GM18502 (cell line): ENCODE data around the gene COL4A3.
A peak's percentile ranks its signal among the peaks of the same experiment; 100 is the strongest.

Experiments used
- ATAC-seq: cut with Tn5 transposase; IDR thresholded peaks from one replicate; pipeline ENCODE4 v1.9.1; 2021; ENCODE audit warnings: mild to moderate bottlenecking; ENCODE audit not compliant: unreplicated experiment, poor library complexity

Gene COL4A3

DNA sequence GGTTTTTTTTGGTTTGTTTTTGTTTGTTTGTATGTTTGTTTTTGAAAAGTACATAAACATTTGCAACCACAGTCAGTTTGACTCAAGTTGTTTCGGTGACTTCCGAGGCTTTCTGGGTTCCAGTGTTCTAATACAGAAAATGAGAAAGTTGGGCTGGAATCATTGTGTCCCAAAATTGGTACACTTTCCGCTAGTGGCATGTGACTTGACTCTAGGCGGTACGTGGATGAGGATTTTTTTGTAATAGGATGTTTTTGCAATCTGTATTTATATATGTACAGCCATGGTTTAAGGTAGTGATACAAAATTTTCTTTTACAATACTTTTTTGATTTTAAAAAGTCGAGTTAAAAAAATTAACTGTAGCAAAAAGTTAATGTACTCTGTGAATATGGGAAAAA is 162.4 kb downstream of the COL4A3 start:
- no peak for ATAC-seq

DNA sequence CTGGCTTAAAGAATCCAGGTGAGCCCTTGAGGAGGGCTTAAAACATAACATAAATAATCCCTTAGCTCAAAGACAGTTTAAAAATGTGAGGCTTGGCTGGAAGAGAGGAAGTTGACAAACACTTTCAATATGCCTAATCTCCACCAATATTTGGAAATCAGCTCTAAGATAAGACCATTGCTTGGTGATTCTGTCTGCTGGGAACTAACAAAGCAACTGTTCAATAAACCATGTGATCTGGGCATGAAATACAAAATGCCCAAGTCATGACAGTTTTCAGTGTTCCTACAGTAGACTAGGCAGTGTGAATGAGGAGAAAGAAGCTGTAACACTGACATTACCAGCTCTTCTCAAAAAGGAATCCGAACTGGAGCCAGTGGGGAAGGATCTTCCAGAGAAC is 171.3 kb downstream of the COL4A3 start:
- ATAC-seq = no peak

DNA sequence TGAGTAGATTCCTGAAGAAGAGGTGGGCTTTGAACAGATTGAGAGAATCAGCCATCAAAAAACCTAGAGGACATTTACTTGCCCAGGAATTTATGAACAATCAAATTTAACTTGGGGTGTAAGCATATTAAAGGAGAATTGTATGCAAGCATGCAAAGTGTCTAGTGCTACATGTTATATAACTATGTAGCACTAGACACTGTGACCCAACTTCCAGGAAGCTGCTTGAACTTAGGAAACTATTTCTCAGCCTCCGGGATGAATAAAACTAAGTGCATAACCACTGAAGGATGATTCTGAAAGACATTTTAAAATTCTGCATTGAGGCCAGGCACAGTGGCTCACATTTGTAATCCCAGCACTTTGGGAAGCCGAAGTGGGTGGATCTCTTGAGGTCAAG is 173.0 kb downstream of the COL4A3 start:
- no peak for ATAC-seq

DNA sequence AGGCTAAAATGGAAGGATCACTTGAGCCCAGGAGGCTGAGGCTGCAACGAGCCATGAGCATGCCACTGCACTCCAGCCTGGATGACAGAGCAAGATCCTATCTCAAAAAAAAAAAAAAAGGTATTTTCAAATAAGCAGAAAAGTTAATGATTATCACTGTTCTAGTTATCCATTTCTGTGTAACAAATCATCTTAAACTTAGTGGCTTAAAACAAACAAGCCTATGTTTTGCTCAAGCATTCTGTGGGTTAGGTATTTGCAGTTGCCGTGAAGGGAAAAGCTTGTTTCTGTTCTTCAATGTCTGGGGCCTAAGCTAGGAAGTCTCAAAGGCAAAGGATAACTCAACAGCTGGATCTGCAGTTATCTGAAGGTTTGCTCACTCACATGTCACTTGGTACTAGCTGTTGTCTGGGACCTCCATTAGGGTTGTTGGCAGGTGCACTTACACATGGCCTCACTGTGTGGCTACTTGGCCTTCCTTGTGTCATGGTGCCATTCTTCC is 174.7 kb downstream of the COL4A3 start:
- ATAC-seq = no peak

DNA sequence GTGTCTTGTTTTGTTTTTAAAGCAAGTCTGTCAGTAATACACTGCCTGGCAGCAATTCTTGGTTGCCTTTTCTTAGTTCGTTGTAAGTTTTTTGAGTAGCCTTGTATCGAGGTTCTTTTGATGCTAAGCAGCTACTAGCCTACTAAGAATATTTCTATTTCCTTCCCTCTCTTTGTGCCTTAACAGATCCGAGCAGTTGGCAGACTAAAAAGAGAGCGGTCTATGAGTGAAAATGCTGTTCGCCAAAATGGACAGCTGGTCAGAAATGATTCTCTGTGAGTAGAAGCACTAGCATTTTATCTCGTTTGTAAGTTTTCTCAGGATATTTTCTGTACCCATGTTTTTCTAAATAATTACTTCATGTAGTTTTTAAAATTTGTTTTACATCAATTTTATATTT is 175.7 kb downstream of the COL4A3 start:
- ATAC-seq = no peak

GRCh38 chr2:227341553-227341952 is 177.1 kb downstream of the COL4A3 start:
- no peak for ATAC-seq

DNA sequence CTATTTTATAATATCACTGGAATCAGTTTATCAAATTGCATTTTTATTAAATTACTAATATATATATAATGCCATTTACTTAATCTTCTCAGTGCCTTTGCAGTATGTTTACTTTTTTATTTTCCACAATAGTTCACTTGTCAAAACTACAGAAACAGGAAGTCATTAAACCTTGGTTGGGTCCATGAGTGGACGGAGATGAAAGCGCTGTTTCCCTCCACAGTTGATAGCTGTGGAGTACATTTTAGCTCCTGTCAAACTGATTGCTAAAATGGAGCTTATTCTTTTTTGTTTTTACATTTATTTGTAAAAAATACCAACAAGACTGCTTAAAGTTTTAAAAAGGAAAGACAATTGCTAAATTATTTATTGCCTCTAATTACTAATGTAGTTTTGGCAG is 179.8 kb downstream of the COL4A3 start:
- ATAC-seq = no peak

GRCh38 chr2:227347117-227347516 is 182.7 kb downstream of the COL4A3 start:
- ATAC-seq = no peak

GRCh38 chr2:227348324-227348723 is 183.9 kb downstream of the COL4A3 start:
- ATAC-seq = no peak

GRCh38 chr2:227349989-227350612 is 185.7 kb downstream of the COL4A3 start:
- no peak for ATAC-seq

DNA sequence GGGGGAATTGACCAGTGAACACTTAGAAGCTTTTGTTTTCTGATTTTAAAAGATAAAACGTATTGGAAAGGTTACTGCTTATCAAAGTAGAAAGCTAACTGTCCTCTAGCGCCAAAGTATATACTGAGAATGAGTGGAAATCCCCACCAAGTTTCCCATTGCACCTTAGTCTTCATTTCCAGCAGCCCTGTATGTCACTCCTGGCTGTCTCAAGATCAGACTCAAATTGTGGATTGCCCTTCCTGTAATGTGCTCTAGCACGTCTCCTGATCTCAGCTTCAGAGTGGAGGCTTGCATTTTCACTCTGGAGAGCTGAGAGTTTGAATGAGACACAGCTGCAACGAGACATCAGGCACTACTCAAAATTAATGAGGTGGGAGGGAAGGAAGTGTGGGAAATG is 187.2 kb downstream of the COL4A3 start:
- ATAC-seq = peak; percentile 88

DNA sequence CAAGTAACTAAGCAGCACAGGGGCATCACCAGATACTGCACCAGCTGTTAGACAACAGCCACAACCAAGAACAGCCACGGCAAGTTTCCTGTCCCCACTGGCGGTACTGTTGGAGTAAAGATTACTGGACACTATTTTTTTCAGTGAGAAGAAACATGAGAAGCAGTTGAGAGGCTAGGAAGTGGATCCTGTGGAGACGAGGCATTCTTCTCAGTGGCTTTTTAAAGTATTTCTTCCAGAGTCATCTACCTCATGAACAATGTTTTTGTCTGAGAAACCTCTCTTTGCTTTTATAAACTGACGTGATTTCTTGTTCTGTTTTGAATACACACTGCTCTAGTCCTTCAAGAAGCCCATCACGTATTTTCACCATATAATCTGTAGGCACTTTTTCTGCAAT is 195.9 kb downstream of the COL4A3 start:
- no peak for ATAC-seq

DNA sequence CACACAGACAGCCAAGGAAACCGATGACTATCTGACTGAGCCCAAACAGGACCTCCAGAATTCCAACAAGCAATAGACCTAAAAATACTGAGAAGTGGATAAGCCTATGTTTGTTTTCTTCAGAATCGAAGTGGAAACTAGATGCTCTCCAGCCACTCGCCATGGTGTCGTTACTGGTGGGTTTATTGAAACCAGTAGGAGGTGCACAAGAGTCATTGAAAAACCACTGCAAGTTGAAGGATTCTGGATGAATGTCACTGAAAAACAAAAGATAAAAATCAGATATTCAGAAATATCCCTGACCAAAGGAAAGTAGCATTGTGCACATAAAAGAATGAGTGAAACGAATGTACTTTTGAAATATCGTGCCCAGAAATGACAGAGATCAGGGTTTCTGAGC is 199.3 kb downstream of the COL4A3 start:
- no peak for ATAC-seq
